K562 (cell line): ENCODE results near the gene KIF3A.
A peak's percentile ranks its signal among the peaks of the same experiment; 100 is the strongest.

Experiments used
- CBX2 ChIP-seq: fragments of 200-600 bp; sonication (generic); IDR thresholded peaks from one replicate; pipeline ENCODE4 v1.6.1; 2012; ENCODE audit warnings: mild to moderate bottlenecking, low read length, inconsistent platforms; ENCODE audit not compliant: insufficient read depth, poor library complexity, severe bottlenecking
- DMBX1 ChIP-seq: fragments of 250-450 bp; sonication (Bioruptor Pico); IDR thresholded peaks from 2 replicates; pipeline ENCODE4 v1.8.0; 2022; ENCODE audit warnings: inconsistent platforms, mild to moderate bottlenecking, moderate library complexity, borderline replicate concordance
- FOXJ3 ChIP-seq: sonication (generic); formaldehyde crosslinking; IDR thresholded peaks from 2 replicates; pipeline ENCODE4 v1.4.0; 2020; ENCODE audit warnings: mild to moderate bottlenecking, missing genetic modification reagents
- HBP1 ChIP-seq: fragments of 450-650 bp; formaldehyde crosslinking; IDR thresholded peaks from 2 replicates; pipeline ENCODE4 v1.4.0; 2022; ENCODE audit warnings: missing genetic modification characterization
- KAT7 ChIP-seq: sonication (generic); formaldehyde crosslinking; IDR thresholded peaks from 2 replicates; pipeline ENCODE4 v1.8.0; 2022; ENCODE audit warnings: missing genetic modification reagents, mild to moderate bottlenecking, borderline replicate concordance
- MBD2 ChIP-seq: sonication (generic); IDR thresholded peaks from 2 replicates; pipeline ENCODE4 v1.6.1; 2016; ENCODE audit warnings: low read depth, borderline replicate concordance
- NR2C1 ChIP-seq, 2 experiments: fragments of 450-650 bp; IDR thresholded peaks; 2 replicates each; pipeline ENCODE4 v1.6.1; 2017; ENCODE audit warnings: mild to moderate bottlenecking in 2 of 2, antibody characterized with exemption in 1 of 2, inconsistent platforms in 1 of 2, missing compliant biosample characterization in 1 of 2, missing genetic modification characterization in 1 of 2
- POLR2A ChIP-seq: fragments of 450-650 bp; conservative IDR thresholded peaks from 2 replicates; pipeline ENCODE4 v1.6.1; 2016
- RUNX1 ChIP-seq: sonication (generic); IDR thresholded peaks from 2 replicates; pipeline ENCODE4 v1.6.1; 2016; ENCODE audit warnings: antibody characterized with exemption, low read depth
- SIN3A ChIP-seq, 2 experiments: fragments of 150-350 bp in 1 of 2; IDR thresholded peaks; 2 replicates each; pipeline ENCODE4 v1.6.1; 2011 to 2016; ENCODE audit warnings: borderline replicate concordance in 2 of 2, low read depth in 2 of 2, low read length in 2 of 2, mild to moderate bottlenecking in 2 of 2, moderate library complexity in 2 of 2; ENCODE audit not compliant: control insufficient read depth in 1 of 2
- THAP7 ChIP-seq: fragments of 250-450 bp; sonication (Bioruptor Pico); IDR thresholded peaks from 2 replicates; pipeline ENCODE4 v1.5.0; 2021
- ZC3H8 ChIP-seq: fragments of 450-650 bp; IDR thresholded peaks from 2 replicates; pipeline ENCODE4 v1.6.1; 2017
- TF ChIP-seq, protein P1 (sequence below), 3 experiments: IDR thresholded peaks in 2 of 3; conservative IDR thresholded peaks in 1 of 3; 2 replicates each; pipeline ENCODE4 v1.5.1; 2011 to 2012; ENCODE audit warnings: low read length in 3 of 3, mild to moderate bottlenecking in 3 of 3, control low read depth in 2 of 3, improper control_type of control experiment in 1 of 3, inconsistent platforms in 1 of 3, low read depth in 1 of 3, mixed read lengths in 1 of 3, moderate library complexity in 1 of 3; ENCODE audit not compliant: insufficient read depth in 2 of 3

GRCh38 chr5:132778129-132778528 lies 40.8 kb upstream of the KIF3A start:
- TF ChIP-seq DMBX1 (CRISPR knock-in tag) (0 out of 2 replicates have a peak, but pooled peaks have one; percentile 3), CBX2 (no peak), FOXJ3 (no peak), KAT7 (CRISPR knock-in tag) (no peak), MBD2 (no peak), HBP1 (CRISPR knock-in tag) (no peak), NR2C1 (IDR thresholded peaks at IDR 0.05) (no peak), NR2C1 (tag; IDR thresholded peaks at IDR 0.05) (no peak), POLR2A (no peak), ZC3H8 (no peak), SIN3A (IDR thresholded peaks at IDR 0.05; ENCODE audit: borderline replicate concordance in 2 of 2, control insufficient read depth in 1 of 2, low read depth in 2 of 2, low read length in 2 of 2) (no peak), RUNX1 (no peak), THAP7 (no peak)
- TF ChIP-seq, protein P1, sequence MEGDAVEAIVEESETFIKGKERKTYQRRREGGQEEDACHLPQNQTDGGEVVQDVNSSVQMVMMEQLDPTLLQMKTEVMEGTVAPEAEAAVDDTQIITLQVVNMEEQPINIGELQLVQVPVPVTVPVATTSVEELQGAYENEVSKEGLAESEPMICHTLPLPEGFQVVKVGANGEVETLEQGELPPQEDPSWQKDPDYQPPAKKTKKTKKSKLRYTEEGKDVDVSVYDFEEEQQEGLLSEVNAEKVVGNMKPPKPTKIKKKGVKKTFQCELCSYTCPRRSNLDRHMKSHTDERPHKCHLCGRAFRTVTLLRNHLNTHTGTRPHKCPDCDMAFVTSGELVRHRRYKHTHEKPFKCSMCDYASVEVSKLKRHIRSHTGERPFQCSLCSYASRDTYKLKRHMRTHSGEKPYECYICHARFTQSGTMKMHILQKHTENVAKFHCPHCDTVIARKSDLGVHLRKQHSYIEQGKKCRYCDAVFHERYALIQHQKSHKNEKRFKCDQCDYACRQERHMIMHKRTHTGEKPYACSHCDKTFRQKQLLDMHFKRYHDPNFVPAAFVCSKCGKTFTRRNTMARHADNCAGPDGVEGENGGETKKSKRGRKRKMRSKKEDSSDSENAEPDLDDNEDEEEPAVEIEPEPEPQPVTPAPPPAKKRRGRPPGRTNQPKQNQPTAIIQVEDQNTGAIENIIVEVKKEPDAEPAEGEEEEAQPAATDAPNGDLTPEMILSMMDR (IDR thresholded peaks at IDR 0.05 in 2 of 3, conservative IDR thresholded peaks at IDR 0.05 in 1 of 3; ENCODE audit: insufficient read depth in 2 of 3, low read depth in 1 of 3, low read length in 3 of 3): no peak; a peak in 1 of 6 replicates
